Measurements from ENCODE around the gene MKI67.

GRCh38 chr10:128144547-128144946 lies 18.3 kb upstream of the MKI67 start:
- TF ChIP-seq CTCF (conservative IDR thresholded peaks at IDR 0.05; ENCODE audit: low read depth, low read length), result no peak
- no peak for TF ChIP-seq CEBPB (IDR thresholded peaks at IDR 0.05; ENCODE audit: low read depth, low read length)
- no peak for TF ChIP-seq POLR2A (IDR thresholded peaks at IDR 0.05; ENCODE audit: low read depth, low read length)
- TF ChIP-seq MXI1 (IDR thresholded peaks at IDR 0.05; ENCODE audit: borderline replicate concordance, low read depth, low read length), result no peak
- TF ChIP-seq RCOR1 (IDR thresholded peaks at IDR 0.05; ENCODE audit: insufficient replicate concordance, low read length), result no peak
- TF ChIP-seq MAFK (IDR thresholded peaks at IDR 0.05; ENCODE audit: low read depth, low read length), result no peak
- TF ChIP-seq BHLHE40 (IDR thresholded peaks at IDR 0.05; ENCODE audit: low read depth, low read length), result no peak
- no peak for TF ChIP-seq SMC3 (IDR thresholded peaks at IDR 0.05; ENCODE audit: low read depth, low read length)
- TF ChIP-seq RAD21 (IDR thresholded peaks at IDR 0.05; ENCODE audit: low read length), result no peak
- no peak for TF ChIP-seq MAZ (IDR thresholded peaks at IDR 0.05; ENCODE audit: borderline replicate concordance, low read depth, low read length)
